Right cardiac atrium (tissue), 5 donors: ENCODE data around the gene KLHDC4. TPM values are rescaled to one million over a fixed set of nuclear protein-coding genes. Genes with fewer than 3 reads are reported as not detected.

ENCODE experiments used
- ATAC-seq, 2 donors: fragments of 200-7000 bp; cut with Tn5 transposase; one replicate each; pipeline versions ENCODE4 v1.8.0 to v1.9.1; 2020; ENCODE audit warnings: moderate library complexity in 2 of 2, mild to moderate bottlenecking in 1 of 2
- DNase-seq, 3 donors: peaks; one replicate each; pipeline ENCODE4 v3.0.0-alpha.2; 2020
- H3K27ac ChIP-seq: one replicate; pipeline ENCODE4 v1.5.1; 2013; ENCODE audit warnings: mild to moderate bottlenecking, low read length, control low read depth, moderate library complexity
- H3K27me3 ChIP-seq: one replicate; pipeline ENCODE4 v1.6.1; 2013; ENCODE audit not compliant: control insufficient read depth, insufficient read depth
- H3K4me1 ChIP-seq: one replicate; pipeline ENCODE4 v1.6.1; 2013; ENCODE audit warnings: low read length; ENCODE audit not compliant: control insufficient read depth, insufficient read depth
- H3K4me3 ChIP-seq: one replicate; pipeline ENCODE4 v1.5.1; 2013; ENCODE audit warnings: low read length, control low read depth
- H3K9me3 ChIP-seq: one replicate; pipeline ENCODE4 v1.6.1; 2013; ENCODE audit warnings: low read length; ENCODE audit not compliant: control insufficient read depth
- WGBS: extraction: QIAGEN DNeasy Blood & Tissue Kit; methylation state at CpG from one replicate; pipeline ENCODE4 v1.1.7; 2013; 5-methylcytosine and 5-hydroxymethylcytosine counted together
- intact Hi-C, 4 donors: fragments of 100-400 bp; cut with DNase I; formaldehyde crosslinking; loops; one replicate each; pipeline versions ENCODE4 v1.11.0 to v1.14.0; 2022 to 2023
- polyA plus RNA-seq: library from polyadenylated mRNA; stranded (reverse); fragments of 200-250 nt; gene quantifications from one replicate; pipeline ENCODE4 v1.2.3, GENCODE V29; 2013
- total RNA-seq, 4 donors: library from RNA; stranded (reverse); fragmentation: NEBNext Ultra II Directional; extraction: Animal tissue kit (Norgen Biotek cat#: 25700); gene quantifications; one replicate each; pipeline ENCODE4 v1.2.1, GENCODE V29; 2021
- donor health status: healthy with polysubstance abuse.
- donor health status: DM: no; HTN: yes; CAD: no.
- donor health status: DM: no; HTN: no; CAD: no.
- donor health status: DM: no; HTN: yes; CAD: no; lungs with severe emphysema.
- donor health status: DM: yes; HTN: yes; CAD: no.

Gene KLHDC4
- total and polyA plus RNA-seq, 5 donors: 11.4 to 16.5 (median 14.9) TPM

- Histone ChIP-seq H3K4me1 (no peaks in the 10 kb centered on the region), H3K9me3 (no peaks in the 10 kb centered on the region), H3K27ac (no peak overlapping the region), H3K4me3 (no peak overlapping the region), H3K27me3 (no peaks in the 10 kb centered on the region)
- peak in 1 of 3 donors; percentile 45 for DNase-seq
- WGBS: 94% methylated on average over 34 of the region's 34 CpGs
- ATAC-seq: no peak
- intact Hi-C loops: no loop called here
These were observed 60.9 kb downstream of the KLHDC4 start for GRCh38 chr16:87704754-87705353.

- Histone ChIP-seq H3K9me3 (no peaks in the 10 kb centered on the region), H3K27ac (no peak overlapping the region), H3K27me3 (no peaks in the 10 kb centered on the region), H3K4me1 (no peaks in the 10 kb centered on the region), H3K4me3 (no peak overlapping the region)
- intact Hi-C loops: no loop called here
- ATAC-seq: no peak
- 86% methylated on average over 29 of the region's 29 CpGs for WGBS
- peak in 1 of 3 donors; percentile 21 for DNase-seq
These were observed 61.9 kb downstream of the KLHDC4 start for GRCh38 chr16:87703835-87704375.

GRCh38 chr16:87703071-87703470 is 62.7 kb downstream of the KLHDC4 start:
- DNase-seq: no peak
- H3K27ac ChIP-seq: no peak overlapping the region
- no peaks in the 10 kb centered on the region for H3K9me3 ChIP-seq
- no peak overlapping the region for H3K4me3 ChIP-seq
- no peaks in the 10 kb centered on the region for H3K4me1 ChIP-seq
- H3K27me3 ChIP-seq: no peaks in the 10 kb centered on the region
- no peak for ATAC-seq
- WGBS: 78% methylated on average over 26 of the region's 26 CpGs
- intact Hi-C loops: no loop called here

- intact Hi-C loops: no loop called here
- no peak for DNase-seq
- Histone ChIP-seq H3K9me3 (no peaks in the 10 kb centered on the region), H3K4me3 (no peak overlapping the region), H3K27me3 (no peaks in the 10 kb centered on the region), H3K27ac (no peak overlapping the region), H3K4me1 (no peaks in the 10 kb centered on the region)
- ATAC-seq: peak; percentile 7 to 31
- 53% methylated on average over 19 of the region's 19 CpGs for WGBS
These were observed 63.4 kb downstream of the KLHDC4 start for GRCh38 chr16:87702325-87702811.

- intact Hi-C loops: no loop called here
- no peak for DNase-seq
- no peaks in the 10 kb centered on the region for H3K9me3 ChIP-seq
- no peak overlapping the region for H3K27ac ChIP-seq
- 94% methylated on average over 23 of the region's 23 CpGs for WGBS
- no peak overlapping the region for H3K4me3 ChIP-seq
- no peaks in the 10 kb centered on the region for H3K4me1 ChIP-seq
- H3K27me3 ChIP-seq: no peaks in the 10 kb centered on the region
- ATAC-seq: no peak
These were observed 64.3 kb downstream of the KLHDC4 start for GRCh38 chr16:87701505-87701921.

- ATAC-seq: no peak
- Histone ChIP-seq H3K4me3 (no peak overlapping the region), H3K9me3 (no peaks in the 10 kb centered on the region), H3K27ac (no peak overlapping the region), H3K27me3 (no peaks in the 10 kb centered on the region), H3K4me1 (no peaks in the 10 kb centered on the region)
- WGBS: 94% methylated on average over 11 of the region's 11 CpGs
- intact Hi-C loops: no loop called here
- no peak for DNase-seq
These were observed 64.7 kb downstream of the KLHDC4 start for GRCh38 chr16:87701078-87701460.

GRCh38 chr16:87700406-87701077 is 65.2 kb downstream of the KLHDC4 start:
- 92% methylated on average over 19 of the region's 19 CpGs for WGBS
- no peak for DNase-seq
- intact Hi-C loops: no loop called here

GRCh38 chr16:87698676-87699199 is 67.0 kb downstream of the KLHDC4 start:
- Histone ChIP-seq H3K27ac (no peak overlapping the region), H3K4me3 (no peak overlapping the region), H3K27me3 (no peaks in the 10 kb centered on the region), H3K9me3 (no peaks in the 10 kb centered on the region), H3K4me1 (no peaks in the 10 kb centered on the region)
- 86% methylated on average over 20 of the region's 20 CpGs for WGBS
- DNase-seq (no peak), ATAC-seq (no peak)
- intact Hi-C loops: no loop called here

More at GRCh38 chr16:87700406-87701077, 65.2 kb downstream of the KLHDC4 start:
- ATAC-seq: no peak
- H3K27ac ChIP-seq: no peak overlapping the region
- H3K27me3 ChIP-seq: no peaks in the 10 kb centered on the region
- H3K4me3 ChIP-seq: no peak overlapping the region
- no peaks in the 10 kb centered on the region for H3K9me3 ChIP-seq
- H3K4me1 ChIP-seq: no peaks in the 10 kb centered on the region

- intact Hi-C loops: no loop called here
- Histone ChIP-seq H3K27me3 (no peaks in the 10 kb centered on the region), H3K9me3 (no peaks in the 10 kb centered on the region), H3K27ac (no peak overlapping the region), H3K4me3 (no peak overlapping the region), H3K4me1 (no peaks in the 10 kb centered on the region)
- DNase-seq: no peak
- WGBS: 89% methylated on average over 7 of the region's 7 CpGs
- ATAC-seq: no peak
These were observed 67.5 kb downstream of the KLHDC4 start for GRCh38 chr16:87698241-87698640.

- no peak for DNase-seq
- Histone ChIP-seq H3K4me3 (no peak overlapping the region), H3K9me3 (no peaks in the 10 kb centered on the region), H3K27ac (no peak overlapping the region), H3K4me1 (no peaks in the 10 kb centered on the region), H3K27me3 (no peaks in the 10 kb centered on the region)
- intact Hi-C loops: no loop called here
- no peak for ATAC-seq
- 90% methylated on average over 14 of the region's 14 CpGs for WGBS
These were observed 68.0 kb downstream of the KLHDC4 start for GRCh38 chr16:87697792-87698191.

- H3K4me3 ChIP-seq: no peak overlapping the region
- H3K4me1 ChIP-seq: no peaks in the 10 kb centered on the region
- WGBS: 94% methylated on average over 21 of the region's 21 CpGs
- ATAC-seq (no peak), DNase-seq (no peak)
- no peak overlapping the region for H3K27ac ChIP-seq
- intact Hi-C loops: no loop called here
- H3K9me3 ChIP-seq: no peaks in the 10 kb centered on the region
- no peaks in the 10 kb centered on the region for H3K27me3 ChIP-seq
These were observed 68.5 kb downstream of the KLHDC4 start for GRCh38 chr16:87697256-87697655.
